HepG2 (cell line): Measurements from ENCODE around the gene SDC4. TPM values are rescaled to one million over a fixed set of nuclear protein-coding genes. Genes with fewer than 3 reads are reported as not detected.

ENCODE experiments used
- CBX5 ChIP-seq: sonication (generic); formaldehyde crosslinking; IDR thresholded peaks from 2 replicates; pipeline ENCODE4 v1.4.0; 2020; ENCODE audit warnings: missing genetic modification reagents, borderline replicate concordance
- DMTF1 ChIP-seq: sonication (generic); formaldehyde crosslinking; IDR thresholded peaks from 2 replicates; pipeline ENCODE4 v1.4.0; 2020; ENCODE audit warnings: mild to moderate bottlenecking, missing genetic modification reagents
- HIVEP1 ChIP-seq: sonication (generic); formaldehyde crosslinking; IDR thresholded peaks from 2 replicates; pipeline ENCODE4 v1.4.0; 2020; ENCODE audit warnings: mild to moderate bottlenecking, missing genetic modification reagents
- HNRNPK ChIP-seq: fragments of 200-400 bp; formaldehyde crosslinking; IDR thresholded peaks from 2 replicates; pipeline ENCODE4 v1.6.1; 2018; ENCODE audit warnings: low read length, low read depth, moderate library complexity, mild to moderate bottlenecking; ENCODE audit not compliant: poor library complexity, severe bottlenecking
- KDM5B ChIP-seq: sonication (generic); formaldehyde crosslinking; IDR thresholded peaks from 2 replicates; pipeline ENCODE4 v1.4.0; 2020; ENCODE audit warnings: missing genetic modification reagents, mild to moderate bottlenecking, borderline replicate concordance
- PATZ1 ChIP-seq: sonication (generic); formaldehyde crosslinking; IDR thresholded peaks from 2 replicates; pipeline ENCODE4 v1.4.0; 2020; ENCODE audit warnings: missing genetic modification reagents
- SETDB1 ChIP-seq: sonication (generic); formaldehyde crosslinking; IDR thresholded peaks from 2 replicates; pipeline ENCODE4 v1.5.1; 2020; ENCODE audit warnings: missing genetic modification reagents, mild to moderate bottlenecking, borderline replicate concordance
- SNAPC5 ChIP-seq: sonication (generic); formaldehyde crosslinking; IDR thresholded peaks from 2 replicates; pipeline ENCODE4 v1.8.1; 2023; ENCODE audit warnings: mild to moderate bottlenecking, missing genetic modification reagents, borderline replicate concordance
- ZFP36L2 ChIP-seq: sonication (generic); formaldehyde crosslinking; IDR thresholded peaks from 2 replicates; pipeline ENCODE4 v1.4.0; 2020; ENCODE audit warnings: missing genetic modification reagents
- ZHX1 ChIP-seq: sonication (generic); formaldehyde crosslinking; IDR thresholded peaks from 2 replicates; pipeline ENCODE4 v1.8.1; 2022; ENCODE audit warnings: low read depth, mild to moderate bottlenecking, missing genetic modification reagents
- ZNF180 ChIP-seq: sonication (generic); formaldehyde crosslinking; IDR thresholded peaks from 2 replicates; pipeline ENCODE4 v1.4.0; 2020; ENCODE audit warnings: low read depth, missing genetic modification reagents, borderline replicate concordance
- ZNF230 ChIP-seq: sonication (generic); formaldehyde crosslinking; IDR thresholded peaks from 2 replicates; pipeline ENCODE4 v1.4.0; 2020; ENCODE audit warnings: mild to moderate bottlenecking, missing genetic modification reagents
- ZNF687 ChIP-seq: sonication (generic); formaldehyde crosslinking; IDR thresholded peaks from 2 replicates; pipeline ENCODE4 v1.5.1; 2020; ENCODE audit warnings: mild to moderate bottlenecking, missing genetic modification reagents, moderate library complexity
- ZNF737 ChIP-seq: sonication (generic); formaldehyde crosslinking; IDR thresholded peaks from 2 replicates; pipeline ENCODE4 v1.5.0; 2020; ENCODE audit warnings: missing genetic modification reagents, mild to moderate bottlenecking, borderline replicate concordance
- ZNF747 ChIP-seq: sonication (generic); formaldehyde crosslinking; IDR thresholded peaks from 2 replicates; pipeline ENCODE4 v1.8.1; 2023; ENCODE audit warnings: missing genetic modification reagents, mild to moderate bottlenecking, borderline replicate concordance
- polyA plus RNA-seq, 8 experiments: library from polyadenylated mRNA; depleted of rRNA in 3 of 8; stranded (reverse) in 7 of 8; unstranded in 1 of 8; fragments of >200 nt; fragmentation: Illumina TruSeq in 4 of 8; extraction: Trizol in 4 of 8; gene quantifications; 2 replicates each; pipeline versions ENCODE4 v1.2.1 to v1.2.3, GENCODE V29; 2011 to 2016; ENCODE audit warnings: low read depth in 4 of 8, missing spikeins in 1 of 8, mixed read lengths in 1 of 8; ENCODE audit not compliant: insufficient read depth in 1 of 8
- total RNA-seq, 5 experiments: library from RNA; depleted of rRNA; stranded (reverse); fragments of >200 nt; fragmentation: Illumina TruSeq; extraction: Trizol; gene quantifications; 2 replicates each; pipeline ENCODE4 v1.2.3, GENCODE V29; 2016; ENCODE audit warnings: low read depth in 1 of 5

SDC4 gene
- total and polyA plus RNA-seq, 2 of the 13 experiments (the other 11 are each of a cell fraction or from before 2014, with no cell fraction given): 49.0 to 65.1 TPM

GRCh38 chr20:45322952-45323383 is 25.3 kb downstream of the SDC4 start (continued):
- TF ChIP-seq ZNF687 (CRISPR knock-in tag) (no peak; the same call in 1 of the 2 replicates), DMTF1 (CRISPR knock-in tag) (no peak), ZNF747 (CRISPR knock-in tag) (no peak), ZFP36L2 (CRISPR knock-in tag) (peak; percentile 78; the same call in 1 of the 2 replicates), HNRNPK (no peak), CBX5 (CRISPR knock-in tag) (peak; percentile 38; the same call in 1 of the 2 replicates), ZNF180 (CRISPR knock-in tag) (no peak), PATZ1 (CRISPR knock-in tag) (0 out of 2 replicates have a peak, but pooled peaks have one; percentile 17), KDM5B (CRISPR knock-in tag) (no peak), HIVEP1 (no peak), SNAPC5 (no peak), ZNF737 (CRISPR knock-in tag) (0 out of 2 replicates have a peak, but pooled peaks have one; percentile 8), ZHX1 (CRISPR knock-in tag) (0 out of 2 replicates have a peak, but pooled peaks have one; percentile 28), ZNF230 (CRISPR knock-in tag) (no peak), SETDB1 (CRISPR knock-in tag) (no peak)
